NCI-H748 (cell line): ENCODE results near the gene METTL14.

Experiments used
- DNase-seq: peaks from one replicate; lab custom pipeline; 2025; ENCODE audit not compliant: unreplicated experiment; lab: John Stamatoyannopoulos, UW

Gene METTL14

DNA sequence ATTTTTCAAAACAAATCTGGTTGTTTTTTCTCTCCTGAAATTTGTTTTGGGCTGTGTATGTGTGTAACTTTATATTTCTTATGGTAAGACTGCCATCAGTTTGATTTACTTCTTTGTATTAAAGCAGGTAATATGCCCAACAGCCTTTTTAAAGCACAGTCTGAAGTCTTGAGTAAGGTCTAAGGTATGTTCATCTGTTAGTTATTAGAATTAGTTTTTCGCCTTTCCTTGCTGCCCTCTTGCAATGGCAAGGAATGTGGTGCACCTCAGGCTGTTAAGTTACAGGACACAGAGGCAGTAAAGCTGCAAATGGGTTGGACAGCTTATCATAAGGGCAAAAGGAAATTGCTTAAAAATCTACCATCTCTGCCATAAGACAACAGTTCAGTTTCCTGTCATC lies 71.8 kb downstream of the METTL14 start:
- DNase-seq: no peak

- peak; percentile 45 for DNase-seq
These were observed 72.6 kb downstream of the METTL14 start for GRCh38 chr4:118757761-118758251.

- no peak for DNase-seq
These were observed 73.1 kb downstream of the METTL14 start for GRCh38 chr4:118758293-118758692.

GRCh38 chr4:118759481-118759880 lies 74.3 kb downstream of the METTL14 start:
- DNase-seq: no peak

- no peak for DNase-seq
These were observed 74.9 kb downstream of the METTL14 start for GRCh38 chr4:118760092-118760491.

DNA sequence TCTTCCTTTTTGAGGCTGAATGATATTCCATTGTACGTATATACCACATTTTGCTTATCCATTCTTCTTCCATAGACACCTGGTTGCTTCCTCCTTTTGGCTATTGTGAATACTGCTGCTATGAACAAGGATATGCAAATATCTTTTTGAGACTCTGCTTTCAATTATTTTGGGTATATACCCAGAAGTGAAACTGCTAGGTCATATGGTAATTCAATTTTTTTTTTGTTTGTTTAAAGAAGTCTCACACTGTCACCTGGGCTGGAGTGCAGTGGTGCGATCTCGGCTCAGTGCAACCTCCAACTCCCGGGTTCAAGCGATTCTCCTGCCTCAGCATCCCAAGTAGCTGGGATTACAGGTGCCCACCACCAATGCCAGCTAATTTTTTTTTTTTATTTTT lies 75.3 kb downstream of the METTL14 start:
- no peak for DNase-seq

DNA sequence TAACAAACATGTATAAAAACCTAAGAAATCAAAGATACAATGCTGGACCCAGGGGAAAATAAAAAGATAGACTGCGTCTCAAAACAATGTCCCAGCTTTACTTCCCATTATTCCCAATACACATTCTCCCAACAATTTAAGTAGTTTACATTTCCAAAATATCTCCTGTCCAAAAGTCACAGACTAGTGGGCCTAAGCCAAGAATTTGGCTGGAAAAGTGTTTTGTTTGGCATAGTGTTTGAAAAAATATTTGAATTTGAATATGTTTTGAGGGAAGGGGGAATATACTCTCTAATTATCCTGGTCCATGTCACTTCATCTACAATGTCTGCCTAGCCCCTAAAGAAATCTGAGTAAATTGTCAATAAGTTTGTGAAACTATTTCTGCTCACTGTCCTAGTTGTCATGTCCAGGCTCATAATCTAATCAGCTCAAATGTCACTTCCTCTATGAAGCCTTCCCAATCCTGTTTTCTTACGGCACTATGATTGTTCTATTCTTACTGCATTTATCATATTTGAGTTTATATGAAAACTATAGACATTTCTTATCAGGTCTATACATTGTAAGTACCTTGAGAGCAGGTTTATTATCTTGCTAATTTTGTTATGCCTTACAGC lies 76.3 kb downstream of the METTL14 start:
- DNase-seq: no peak

DNA sequence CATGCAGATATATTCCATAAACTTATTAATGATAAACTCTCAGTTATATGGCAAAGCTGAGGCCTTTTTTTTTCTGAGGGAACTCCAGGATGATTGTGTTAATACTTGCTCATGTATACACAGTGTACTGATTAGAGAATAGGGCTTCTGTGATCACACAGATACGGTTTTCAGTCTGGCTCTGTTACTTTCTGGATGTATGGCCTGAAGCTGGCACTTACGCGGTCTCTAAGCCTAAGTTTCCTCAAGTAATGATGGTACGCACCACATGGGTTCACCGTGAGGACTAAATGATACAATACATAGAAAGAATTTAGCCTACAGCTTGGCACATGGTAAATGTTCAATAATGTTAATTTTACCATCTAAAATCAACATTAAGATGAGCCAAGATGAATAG lies 77.0 kb downstream of the METTL14 start:
- no peak for DNase-seq

DNA sequence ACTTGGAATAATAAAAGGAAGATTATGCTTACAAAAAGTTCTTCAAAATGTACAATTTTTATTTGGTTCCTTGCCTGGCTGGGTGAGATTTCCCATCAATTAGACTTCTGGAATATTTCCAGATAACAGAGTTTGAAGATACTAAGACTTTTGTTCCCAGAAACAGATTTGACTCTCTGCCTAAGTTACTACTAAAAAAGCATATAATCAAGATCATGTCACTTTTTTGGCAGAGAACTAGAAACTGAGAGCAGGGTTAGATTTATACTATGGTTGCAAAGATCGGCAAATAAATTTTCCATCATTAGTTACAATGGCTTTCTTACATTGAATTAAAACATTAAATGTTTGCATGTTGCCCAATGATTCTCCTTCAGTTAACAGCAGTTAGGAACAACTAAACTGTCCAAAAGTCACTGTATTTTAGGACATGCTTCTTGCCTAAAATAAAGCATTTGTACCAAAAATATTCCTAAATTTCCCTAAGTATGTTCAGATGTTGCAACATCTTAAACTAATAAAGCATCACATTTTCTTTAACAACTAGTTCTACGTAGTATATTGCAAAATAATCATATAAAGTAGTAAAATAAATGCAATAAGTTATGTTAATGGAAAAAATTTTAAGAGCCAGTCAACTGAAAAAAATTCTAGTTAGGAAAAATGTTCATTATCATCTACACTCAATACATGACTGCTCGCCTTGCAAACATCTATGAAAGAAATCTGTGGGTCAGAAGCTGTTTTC lies 77.7 kb downstream of the METTL14 start:
- no peak for DNase-seq
